ENCODE results near the gene BTN3A1.

The BTN3A1 gene

DNA sequence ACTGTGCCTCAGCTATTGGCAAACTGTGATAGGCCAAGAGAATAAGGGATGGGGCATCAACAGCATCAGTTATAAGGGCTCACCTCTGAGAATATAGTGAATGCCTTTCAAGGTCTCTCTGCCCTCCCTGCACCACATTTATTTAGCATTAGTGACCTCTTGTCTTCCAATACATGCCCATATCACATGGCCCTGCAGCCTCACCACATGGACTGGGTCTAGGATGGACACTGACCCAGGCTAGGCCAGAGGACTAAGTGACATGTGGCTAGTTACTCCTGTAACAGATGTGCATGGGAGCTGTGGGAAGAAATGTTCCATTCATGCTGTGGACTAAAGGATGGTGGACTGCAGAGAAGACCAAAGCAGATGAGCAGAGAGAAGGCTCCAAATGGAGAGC, 22.3 kb upstream of the BTN3A1 start:
- Histone ChIP-seq H3K9me3 (ENCODE audit: control insufficient read depth, insufficient read depth, low read length) (no peaks in the 10 kb centered on the region), H4K20me1 (ENCODE audit: control insufficient read depth, insufficient read depth, low read depth, low read length) (no peaks in the 10 kb centered on the region), H3K4me2 (ENCODE audit: low read length) (no peak overlapping the region), H3K4me3 (ENCODE audit: low read length) (no peak overlapping the region), H3K79me2 (ENCODE audit: control insufficient read depth, low read length) (no peaks in the 10 kb centered on the region), H3K36me3 (ENCODE audit: control insufficient read depth, low read length) (no peaks in the 10 kb centered on the region), H3F3A (ENCODE audit: control insufficient read depth, insufficient read depth) (no peaks in the 10 kb centered on the region), H3K27ac (ENCODE audit: low read depth, low read length) (no peak overlapping the region), H3K9me2 (replicated peaks; ENCODE audit: control insufficient read depth, low read length) (no peaks in the 10 kb centered on the region), H3K27me3 (ENCODE audit: control insufficient read depth, low read length) (no peaks in the 10 kb centered on the region), H3K4me1 (ENCODE audit: control insufficient read depth, low read length) (peaks cover 13% of the 10 kb centered on the region)
- no peak for TF ChIP-seq CTCF (IDR thresholded peaks at IDR 0.05; ENCODE audit: low read depth, low read length, poor library complexity, severe bottlenecking)
- no peak for TF ChIP-seq EZH2phosphoT487 (IDR thresholded peaks at IDR 0.05; ENCODE audit: borderline replicate concordance, low read length)

DNA sequence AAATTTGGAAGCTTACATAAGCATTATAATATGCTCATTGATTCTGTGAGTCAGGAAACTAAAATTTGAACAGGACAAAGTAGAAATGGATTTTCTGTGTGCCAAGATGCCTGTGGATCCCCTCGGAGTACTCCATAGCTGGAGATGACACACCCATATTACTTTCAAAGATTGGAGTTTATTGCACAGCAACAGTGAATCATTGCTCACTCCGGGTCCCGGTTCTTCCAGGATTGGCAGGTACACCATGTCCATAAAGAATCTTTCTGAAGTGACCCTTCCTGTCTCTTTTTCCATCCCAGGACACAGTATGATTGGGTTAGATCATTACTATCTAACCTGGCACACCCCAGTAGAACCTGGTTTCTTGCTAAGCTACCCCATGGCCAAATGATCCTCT, 21.8 kb upstream of the BTN3A1 start:
- H3K4me3 ChIP-seq (ENCODE audit: low read length), result no peak overlapping the region
- H4K20me1 ChIP-seq (ENCODE audit: control insufficient read depth, insufficient read depth, low read depth, low read length), result no peaks in the 10 kb centered on the region
- H3K79me2 ChIP-seq (ENCODE audit: control insufficient read depth, low read length), result no peaks in the 10 kb centered on the region
- no peaks in the 10 kb centered on the region for H3K27me3 ChIP-seq (ENCODE audit: control insufficient read depth, low read length)
- no peak for TF ChIP-seq EZH2phosphoT487 (IDR thresholded peaks at IDR 0.05; ENCODE audit: borderline replicate concordance, low read length)
- no peak for TF ChIP-seq CTCF (IDR thresholded peaks at IDR 0.05; ENCODE audit: low read depth, low read length, poor library complexity, severe bottlenecking)
- no peak overlapping the region for H3K27ac ChIP-seq (ENCODE audit: low read depth, low read length)
- no peak overlapping the region for H3K4me2 ChIP-seq (ENCODE audit: low read length)
- H3K36me3 ChIP-seq (ENCODE audit: control insufficient read depth, low read length), result no peaks in the 10 kb centered on the region
- H3K9me3 ChIP-seq (ENCODE audit: control insufficient read depth, insufficient read depth, low read length), result no peaks in the 10 kb centered on the region
- H3K4me1 ChIP-seq (ENCODE audit: control insufficient read depth, low read length), result peaks cover 13% of the 10 kb centered on the region
- no peaks in the 10 kb centered on the region for H3K9me2 ChIP-seq (replicated peaks; ENCODE audit: control insufficient read depth, low read length)
- H3F3A ChIP-seq (ENCODE audit: control insufficient read depth, insufficient read depth), result no peaks in the 10 kb centered on the region

DNA sequence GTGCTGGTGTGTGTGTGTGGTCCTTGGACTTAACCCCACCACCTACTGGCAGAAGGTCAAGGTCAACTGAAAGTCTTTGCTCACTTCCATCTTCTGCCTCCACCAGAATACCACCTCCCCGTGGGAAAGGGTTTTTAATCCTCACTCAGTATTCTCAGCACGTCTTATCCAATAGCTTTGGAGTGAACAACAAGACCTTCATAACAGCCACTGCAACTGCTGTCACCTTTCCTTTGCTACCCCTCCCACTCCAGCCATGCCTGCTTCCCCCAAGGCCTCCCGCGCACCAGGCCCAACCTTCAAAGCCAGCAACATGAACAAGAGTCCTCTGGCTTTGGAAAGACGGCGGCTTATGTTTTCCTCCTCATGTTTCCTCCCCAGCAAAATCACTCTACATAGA, 20.0 kb upstream of the BTN3A1 start:
- H3K36me3 ChIP-seq (ENCODE audit: control insufficient read depth, low read length), result no peaks in the 10 kb centered on the region
- H3F3A ChIP-seq (ENCODE audit: control insufficient read depth, insufficient read depth), result no peaks in the 10 kb centered on the region
- TF ChIP-seq EZH2phosphoT487 (IDR thresholded peaks at IDR 0.05; ENCODE audit: borderline replicate concordance, low read length) (no peak), CTCF (IDR thresholded peaks at IDR 0.05; ENCODE audit: low read depth, low read length, poor library complexity, severe bottlenecking) (no peak)
- no peaks in the 10 kb centered on the region for H4K20me1 ChIP-seq (ENCODE audit: control insufficient read depth, insufficient read depth, low read depth, low read length)
- H3K27ac ChIP-seq (ENCODE audit: low read depth, low read length), result no peak overlapping the region
- H3K27me3 ChIP-seq (ENCODE audit: control insufficient read depth, low read length), result no peaks in the 10 kb centered on the region
- H3K4me3 ChIP-seq (ENCODE audit: low read length), result no peak overlapping the region
- no peak overlapping the region for H3K4me2 ChIP-seq (ENCODE audit: low read length)
- H3K4me1 ChIP-seq (ENCODE audit: control insufficient read depth, low read length), result peaks cover 10% of the 10 kb centered on the region
- no peaks in the 10 kb centered on the region for H3K79me2 ChIP-seq (ENCODE audit: control insufficient read depth, low read length)
- H3K9me2 ChIP-seq (replicated peaks; ENCODE audit: control insufficient read depth, low read length), result no peaks in the 10 kb centered on the region
- H3K9me3 ChIP-seq (ENCODE audit: control insufficient read depth, insufficient read depth, low read length), result no peaks in the 10 kb centered on the region

Data from DOHH2 (cell line).